Hematopoietic multipotent progenitor cell treated with erythropoietin and hydrocortisone succinate and interleukin-3 and kit ligand, for 4 days (in vitro differentiated cells): ENCODE measurements around the gene DOP1A.
"Not testable (repeated sequence)": the region's sequence is repeated elsewhere in the genome, so short reads cannot be mapped to it uniquely, and the experiment has no call there.

Source experiments
- DNase-seq: peaks from one replicate; pipeline ENCODE4 v3.0.0-alpha.2; 2015

The DOP1A gene

GRCh38 chr6:83155794-83156193, 88.3 kb downstream of the DOP1A start:
- DNase-seq, result no peak

GRCh38 chr6:83160167-83160566, 92.7 kb downstream of the DOP1A start:
- DNase-seq, result no peak

GRCh38 chr6:83167726-83168278, 100.3 kb downstream of the DOP1A start:
- no peak for DNase-seq

GRCh38 chr6:83168556-83168955, 101.1 kb downstream of the DOP1A start:
- no peak for DNase-seq

- DNase-seq, result no peak
These were observed 101.6 kb downstream of the DOP1A start for GRCh38 chr6:83169106-83169505.

GRCh38 chr6:83169511-83169910, 102.0 kb downstream of the DOP1A start:
- DNase-seq, result no peak

- no peak for DNase-seq
These were observed 108.8 kb downstream of the DOP1A start for GRCh38 chr6:83176246-83176645.

GRCh38 chr6:83180426-83180950, 113.0 kb downstream of the DOP1A start:
- no peak for DNase-seq

GRCh38 chr6:83182114-83182513, 114.6 kb downstream of the DOP1A start:
- no peak for DNase-seq

GRCh38 chr6:83183082-83183828, 115.8 kb downstream of the DOP1A start:
- no peak for DNase-seq

GRCh38 chr6:83185096-83185495, 117.6 kb downstream of the DOP1A start:
- DNase-seq, result no peak

- no peak for DNase-seq
These were observed 121.0 kb downstream of the DOP1A start for GRCh38 chr6:83188501-83188900.

GRCh38 chr6:83190626-83191025, 123.2 kb downstream of the DOP1A start:
- DNase-seq, result no peak

GRCh38 chr6:83191974-83192373, 124.5 kb downstream of the DOP1A start:
- DNase-seq, result not testable (repeated sequence)

GRCh38 chr6:83192456-83192855, 125.0 kb downstream of the DOP1A start:
- peak; percentile 22 for DNase-seq

GRCh38 chr6:83192871-83193746, 125.6 kb downstream of the DOP1A start, which contains the start of the genes PGM3 and RWDD2A:
Gene PGM3, minus strand, starts transcription at chr6:83193265. Its CDS starts 2,253 bp downstream, at chr6:83191012.
Gene RWDD2A, plus strand, starts transcription at chr6:83193357. Its CDS starts 1,095 bp downstream, at chr6:83194452.
- peak; percentile 93 for DNase-seq

GRCh38 chr6:83193747-83194566, 126.5 kb downstream of the DOP1A start:
- peak; percentile 10 for DNase-seq

GRCh38 chr6:83198486-83199172, 131.2 kb downstream of the DOP1A start:
- no peak for DNase-seq

GRCh38 chr6:83199173-83199862, 131.8 kb downstream of the DOP1A start:
- DNase-seq, result no peak

- DNase-seq, result no peak
These were observed 132.4 kb downstream of the DOP1A start for GRCh38 chr6:83199863-83200225.

- no peak for DNase-seq
These were observed 134.6 kb downstream of the DOP1A start for GRCh38 chr6:83202031-83202430.
